ENCODE measurements around the gene ZNF235.
"Not testable (repeated sequence)": the region's sequence is repeated elsewhere in the genome, so short reads cannot be mapped to it uniquely, and the experiment has no call there.

ZNF235 gene

GRCh38 chr19:44304659-44305193 lies at the start of gene ZNF235:
ZNF235 (minus strand) TSS chr19:44305025; CDS start chr19:44303404, 1,621 bp downstream.
- DNase-seq (ENCODE audit: low spot score): peak; percentile 89
- peak; percentile 88 for FAIRE-seq

- FAIRE-seq (no peak), DNase-seq (ENCODE audit: low spot score) (no peak)
Measured at GRCh38 chr19:44346556-44346955, 41.7 kb upstream of the ZNF235 start.

GRCh38 chr19:44345959-44346358 lies 41.1 kb upstream of the ZNF235 start:
- FAIRE-seq: no peak
- no peak for DNase-seq (ENCODE audit: low spot score)

GRCh38 chr19:44344255-44344654 lies 39.4 kb upstream of the ZNF235 start:
- no peak for DNase-seq (ENCODE audit: low spot score)
- no peak for FAIRE-seq

GRCh38 chr19:44341794-44342193 lies 37.0 kb upstream of the ZNF235 start:
- no peak for DNase-seq (ENCODE audit: low spot score)
- FAIRE-seq: no peak

GRCh38 chr19:44334639-44335038 lies 29.8 kb upstream of the ZNF235 start:
- not testable (repeated sequence) for FAIRE-seq; DNase-seq (ENCODE audit: low spot score)

- FAIRE-seq: no peak
- DNase-seq (ENCODE audit: low spot score): no peak
Measured at GRCh38 chr19:44332145-44332544, 27.3 kb upstream of the ZNF235 start.

GRCh38 chr19:44315883-44316282 lies 11.1 kb upstream of the ZNF235 start:
- FAIRE-seq (no peak), DNase-seq (ENCODE audit: low spot score) (no peak)

GRCh38 chr19:44313231-44313630 lies 8.4 kb upstream of the ZNF235 start:
- no peak for FAIRE-seq
- no peak for DNase-seq (ENCODE audit: low spot score)

GRCh38 chr19:44308011-44308410 lies 3.2 kb upstream of the ZNF235 start:
- DNase-seq (ENCODE audit: low spot score) (no peak), FAIRE-seq (no peak)

GRCh38 chr19:44306283-44306682 lies 1.5 kb upstream of the ZNF235 start:
- DNase-seq (ENCODE audit: low spot score) (no peak), FAIRE-seq (no peak)

GRCh38 chr19:44305457-44305856 lies 632 bp upstream of the ZNF235 start:
- FAIRE-seq (no peak), DNase-seq (ENCODE audit: low spot score) (no peak)

GRCh38 chr19:44303976-44304568 lies 753 bp downstream of the ZNF235 start:
- DNase-seq (ENCODE audit: low spot score): no peak
- FAIRE-seq: no peak

- no peak for FAIRE-seq
- DNase-seq (ENCODE audit: low spot score): no peak
Measured at GRCh38 chr19:44303320-44303719, 1.5 kb downstream of the ZNF235 start.

GRCh38 chr19:44284968-44285367 lies 19.9 kb downstream of the ZNF235 start:
- DNase-seq (ENCODE audit: low spot score): no peak
- no peak for FAIRE-seq

- FAIRE-seq: no peak
- no peak for DNase-seq (ENCODE audit: low spot score)
Measured at GRCh38 chr19:44282846-44283245, 22.0 kb downstream of the ZNF235 start.

- DNase-seq (ENCODE audit: low spot score): no peak
- no peak for FAIRE-seq
Measured at GRCh38 chr19:44280916-44281315, 23.9 kb downstream of the ZNF235 start.

- DNase-seq (ENCODE audit: low spot score): no peak
- FAIRE-seq: no peak
Measured at GRCh38 chr19:44278181-44278690, 26.6 kb downstream of the ZNF235 start.

GRCh38 chr19:44277331-44277730 lies 27.5 kb downstream of the ZNF235 start:
- no peak for DNase-seq (ENCODE audit: low spot score)

GRCh38 chr19:44260695-44261446 lies 44.0 kb downstream of the ZNF235 start:
- FAIRE-seq: no peak
- no peak for DNase-seq (ENCODE audit: low spot score)

More at GRCh38 chr19:44277331-44277730, 27.5 kb downstream of the ZNF235 start:
- FAIRE-seq: no peak

- DNase-seq (ENCODE audit: low spot score): no peak
Measured at GRCh38 chr19:44260343-44260681, 44.5 kb downstream of the ZNF235 start.

GRCh38 chr19:44258835-44259413 lies 45.9 kb downstream of the ZNF235 start:
- FAIRE-seq: no peak
- no peak for DNase-seq (ENCODE audit: low spot score)

More at GRCh38 chr19:44260343-44260681, 44.5 kb downstream of the ZNF235 start:
- FAIRE-seq: no peak
